ENCODE data around the gene TRIM52.
"Not testable (repeated sequence)": the region's sequence is repeated elsewhere in the genome, so short reads cannot be mapped to it uniquely, and the experiment has no call there.

TRIM52 gene

DNA sequence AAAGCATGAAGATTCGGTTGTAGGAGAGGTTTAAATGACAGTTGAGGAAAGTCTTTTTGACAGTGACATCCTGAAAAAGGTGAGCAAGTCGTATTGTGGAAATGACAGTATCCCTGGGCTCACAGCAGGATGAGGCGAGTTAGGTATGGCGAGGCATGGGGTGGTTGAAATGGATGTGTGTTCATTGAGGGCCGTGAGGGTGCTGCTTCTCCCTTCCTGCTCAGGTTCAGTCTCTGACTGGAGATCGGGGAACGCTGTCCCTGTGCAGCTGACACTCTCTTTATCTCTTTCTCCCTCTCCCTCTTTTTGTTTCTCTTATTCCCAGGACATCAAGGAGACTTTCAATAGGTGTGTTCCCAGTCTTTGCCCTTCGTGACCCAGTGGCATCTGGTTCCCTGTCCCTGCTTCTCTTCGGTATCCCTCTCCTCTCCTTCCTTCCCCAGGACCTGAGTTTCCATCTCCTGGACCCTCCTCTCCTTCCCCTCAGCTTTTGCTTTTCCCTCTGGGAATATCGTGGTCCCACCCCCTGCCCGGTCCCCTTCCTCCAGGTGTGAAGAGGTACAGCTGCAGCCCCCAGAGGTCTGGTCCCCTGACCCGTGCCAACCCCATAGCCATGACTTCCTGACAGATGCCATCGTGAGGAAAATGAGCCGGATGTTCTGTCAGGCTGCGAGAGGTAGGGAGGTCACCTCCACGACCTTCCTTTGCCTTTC is 27.7 kb downstream of the TRIM52 start:
- DNase-seq = no peak

DNA sequence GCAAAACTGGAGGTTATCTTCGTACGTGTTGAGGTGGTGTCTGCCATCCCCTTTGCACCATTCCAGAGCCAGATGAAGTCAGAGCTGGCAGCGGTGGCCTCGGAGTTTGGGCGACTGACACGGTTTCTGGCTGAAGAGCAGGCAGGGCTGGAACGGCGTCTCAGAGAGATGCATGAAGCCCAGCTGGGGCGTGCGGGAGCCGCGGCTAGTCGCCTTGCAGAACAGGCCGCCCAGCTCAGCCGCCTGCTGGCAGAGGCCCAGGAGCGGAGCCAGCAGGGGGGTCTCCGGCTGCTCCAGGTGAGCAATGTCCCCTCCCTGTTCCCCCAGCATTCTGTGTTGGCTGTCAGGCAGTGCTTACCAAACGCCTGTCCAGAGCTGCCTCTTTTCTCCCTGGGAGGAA is 28.4 kb downstream of the TRIM52 start:
- DNase-seq = no peak

DNA sequence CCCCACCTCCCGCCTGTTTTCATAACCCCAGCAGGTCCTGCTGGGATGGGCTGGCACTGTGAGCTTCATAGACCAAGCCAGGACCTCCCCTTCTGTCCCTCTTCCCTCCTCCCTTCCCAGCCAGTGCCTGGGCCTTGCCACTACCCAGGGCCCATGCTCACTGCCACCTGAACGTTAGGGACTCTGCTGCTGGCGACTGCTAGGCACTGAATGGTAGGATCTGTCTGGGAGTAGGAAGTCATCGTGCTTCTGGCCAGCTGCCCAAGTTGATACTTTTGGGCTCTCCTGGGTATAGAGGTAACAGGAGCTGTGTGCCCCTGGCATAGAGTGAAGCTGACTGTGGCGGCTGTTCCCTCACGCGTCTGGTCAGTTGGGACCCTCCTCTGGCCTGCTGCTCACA is 29.5 kb downstream of the TRIM52 start:
- DNase-seq = no peak

DNA sequence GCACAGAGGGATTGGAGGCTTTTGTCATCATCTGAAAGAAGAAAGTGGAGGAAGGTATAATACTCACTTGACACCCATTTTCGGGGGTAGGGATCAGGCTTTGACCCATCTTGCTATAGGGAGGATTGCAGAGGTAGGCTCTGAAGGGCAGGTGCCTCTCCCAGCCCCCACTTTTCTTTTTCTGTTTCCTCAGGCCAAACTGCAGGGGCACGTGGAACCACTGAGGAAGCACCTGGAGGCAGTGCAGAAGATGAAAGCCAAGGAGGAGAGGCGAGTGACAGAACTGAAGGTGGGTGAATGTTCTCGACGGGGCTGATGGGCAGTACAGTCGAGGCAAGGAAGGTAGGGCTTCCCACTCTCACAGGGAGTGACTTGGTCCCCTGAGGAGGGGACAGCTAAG is 30.4 kb downstream of the TRIM52 start:
- no peak for DNase-seq

DNA sequence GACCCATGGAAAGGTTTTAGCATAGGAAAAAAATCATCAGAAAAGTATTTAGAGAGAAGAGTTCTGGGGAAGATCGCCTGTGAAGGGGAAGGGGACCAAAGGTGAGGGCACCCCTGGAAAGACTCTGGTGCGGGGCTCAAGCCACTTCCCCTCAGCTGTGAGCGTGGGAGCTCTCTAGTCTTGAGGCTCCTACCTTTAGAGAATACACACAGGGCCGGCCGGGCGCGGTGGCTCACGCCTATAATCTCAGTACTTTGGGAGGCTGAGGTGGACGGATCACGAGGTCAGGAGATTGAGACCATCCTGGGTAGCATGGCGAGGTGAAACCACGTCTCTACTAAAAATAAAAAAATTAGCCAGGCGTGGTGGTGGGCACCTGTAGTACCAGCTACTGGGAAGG is 30.9 kb downstream of the TRIM52 start:
- DNase-seq = no peak

DNA sequence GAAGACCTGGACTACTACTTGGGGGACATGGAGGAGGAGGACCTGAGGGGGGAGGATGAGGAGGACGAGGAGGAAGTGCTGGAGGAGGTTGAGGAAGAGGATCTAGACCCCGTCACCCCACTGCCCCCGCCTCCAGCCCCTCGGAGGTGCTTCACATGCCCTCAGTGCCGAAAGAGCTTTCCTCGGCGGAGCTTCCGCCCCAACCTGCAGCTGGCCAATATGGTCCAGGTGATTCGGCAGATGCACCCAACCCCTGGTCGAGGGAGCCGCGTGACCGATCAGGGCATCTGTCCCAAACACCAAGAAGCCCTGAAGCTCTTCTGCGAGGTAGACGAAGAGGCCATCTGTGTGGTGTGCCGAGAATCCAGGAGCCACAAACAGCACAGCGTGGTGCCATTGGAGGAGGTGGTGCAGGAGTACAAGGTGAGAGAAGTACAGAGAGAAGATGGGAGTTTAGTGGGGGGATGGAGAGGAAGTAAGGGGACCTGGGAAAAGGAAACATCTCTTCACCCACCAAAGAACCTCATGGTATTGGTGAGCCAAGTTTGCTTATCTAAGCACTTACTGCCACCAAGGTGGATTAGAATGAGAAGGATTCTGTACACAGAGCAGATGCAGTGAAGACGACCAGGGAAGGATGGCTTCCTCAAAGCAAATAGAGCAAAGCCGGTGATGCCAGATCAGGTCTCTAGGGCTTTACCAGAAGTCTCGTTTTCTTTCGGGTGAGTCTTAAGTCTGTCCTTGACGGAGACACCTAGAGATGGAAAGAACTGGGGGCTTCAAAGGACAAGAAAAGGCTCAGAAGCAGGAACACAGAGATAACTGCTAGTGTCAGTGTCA is 36.3 kb downstream of the TRIM52 start:
- DNase-seq = no peak

DNA sequence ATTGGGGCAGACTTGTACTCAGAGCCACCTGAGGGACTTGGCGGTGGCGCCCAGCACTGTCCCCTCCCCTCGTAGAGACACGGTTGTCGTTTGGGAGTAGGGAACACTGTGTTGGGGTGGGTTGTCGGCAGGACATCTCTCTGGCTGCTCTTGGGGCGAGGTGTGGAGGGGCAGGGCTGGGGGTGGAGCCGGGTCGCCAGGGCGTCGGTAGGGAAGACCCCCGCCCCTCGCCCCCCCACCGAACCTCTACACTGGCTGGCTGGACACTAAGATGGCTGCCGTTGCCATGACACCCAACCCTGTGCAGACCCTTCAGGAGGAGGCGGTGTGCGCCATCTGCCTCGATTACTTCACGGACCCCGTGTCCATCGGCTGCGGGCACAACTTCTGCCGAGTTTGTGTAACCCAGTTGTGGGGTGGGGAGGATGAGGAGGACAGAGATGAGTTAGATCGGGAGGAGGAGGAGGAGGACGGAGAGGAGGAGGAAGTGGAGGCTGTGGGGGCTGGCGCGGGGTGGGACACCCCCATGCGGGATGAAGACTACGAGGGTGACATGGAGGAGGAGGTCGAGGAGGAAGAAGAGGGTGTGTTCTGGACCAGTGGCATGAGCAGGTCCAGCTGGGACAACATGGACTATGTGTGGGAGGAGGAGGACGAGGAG is 37.1 kb downstream of the TRIM52 start:
- no peak for DNase-seq

DNA sequence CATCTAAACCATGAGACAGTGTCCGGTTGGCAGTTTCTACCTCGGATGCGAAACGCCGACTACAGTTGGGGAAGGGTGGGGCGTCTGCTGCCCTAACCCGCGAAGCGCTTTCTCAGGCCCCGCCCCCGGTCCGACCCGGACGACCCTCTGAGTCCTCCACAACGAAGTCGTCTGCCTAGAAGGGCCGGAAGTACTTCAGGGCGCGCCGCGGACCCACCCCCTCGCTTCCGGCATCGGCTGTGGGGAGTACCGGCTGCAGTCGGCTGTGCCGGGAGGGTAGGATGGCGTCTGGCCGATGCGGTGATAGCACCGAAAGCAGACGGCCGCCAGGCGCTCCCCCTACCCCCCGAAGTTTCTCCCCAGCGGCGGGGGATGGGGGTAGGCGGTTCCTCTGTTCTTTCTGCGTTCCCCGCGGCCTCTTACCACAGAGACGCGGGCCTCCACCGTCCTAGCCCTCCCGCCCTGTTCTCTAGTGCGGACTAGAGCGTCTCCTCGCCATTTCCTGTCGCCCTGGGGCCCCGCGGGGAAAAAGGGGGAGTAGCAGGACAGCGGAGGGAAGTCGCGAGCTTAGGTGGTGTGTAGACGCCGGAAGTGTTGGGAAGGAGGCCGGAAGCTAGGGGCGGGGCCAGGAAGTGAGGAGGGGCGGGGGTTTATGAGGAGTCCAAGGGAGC is 37.8 kb downstream of the TRIM52 start, which contains the start of gene TRIM41:
Gene TRIM41 (plus strand): TSS at position 224 of the 671 bp plus-strand sequence. CDS start 719 bp downstream, outside the sequence.
- no peak for DNase-seq

DNA sequence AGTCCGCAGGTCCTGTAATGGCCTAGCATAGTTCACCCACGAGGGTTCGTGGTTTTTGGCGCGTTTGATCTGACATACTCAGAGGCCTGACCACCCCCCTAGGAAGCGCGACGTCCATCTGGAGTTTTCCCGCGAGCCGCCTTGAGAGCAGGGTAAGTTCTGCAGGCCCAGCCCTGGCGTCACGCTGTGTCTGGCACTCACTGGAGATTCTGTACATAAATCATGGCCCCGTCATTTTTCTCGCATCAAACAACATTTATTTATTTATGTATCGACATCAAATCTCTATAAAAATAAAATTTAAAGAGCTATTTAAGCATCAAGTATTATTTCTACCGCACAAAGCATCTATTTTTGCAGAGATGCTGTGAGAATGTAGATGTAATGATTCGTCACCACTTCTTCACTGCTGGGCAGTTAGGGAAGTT is 38.3 kb downstream of the TRIM52 start:
- DNase-seq = no peak

DNA sequence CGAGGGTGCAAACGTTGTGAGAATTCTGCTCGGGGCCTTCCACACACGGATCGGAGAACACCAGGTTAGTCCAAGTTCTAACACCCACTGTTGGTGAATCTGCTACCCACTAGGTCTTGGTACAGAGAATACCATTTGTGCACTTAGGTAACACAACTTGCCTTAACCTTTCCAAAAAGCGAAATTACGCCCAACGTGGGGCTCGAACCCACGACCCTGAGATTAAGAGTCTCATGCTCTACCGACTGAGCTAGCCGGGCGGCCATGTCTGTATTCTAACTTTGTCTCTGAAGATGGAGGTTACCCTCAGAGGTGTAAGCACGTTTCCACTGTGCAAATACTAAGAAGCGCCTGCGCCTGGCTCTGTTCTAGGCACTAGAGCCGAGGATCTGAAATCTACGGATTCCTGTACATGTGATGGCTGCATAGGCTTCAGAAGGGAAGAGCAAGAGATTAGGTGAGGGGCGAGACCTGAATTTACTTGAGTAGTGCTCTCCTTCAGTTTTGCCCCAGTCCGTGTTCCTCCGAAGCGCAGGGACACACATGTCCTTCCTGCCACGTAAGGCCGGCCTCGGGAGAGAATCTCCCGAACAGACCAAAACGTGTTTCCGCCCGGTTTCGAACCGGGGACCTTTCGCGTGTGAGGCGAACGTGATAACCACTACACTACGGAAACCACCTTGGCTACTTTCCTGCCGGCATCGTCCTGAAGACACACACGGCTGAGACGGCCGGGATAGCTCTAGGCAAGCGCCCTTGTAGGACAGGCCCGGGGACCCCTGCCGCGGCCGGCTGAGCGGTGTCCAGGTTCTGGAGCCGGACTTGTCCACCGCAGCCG is 38.9 kb downstream of the TRIM52 start:
- no peak for DNase-seq

DNA sequence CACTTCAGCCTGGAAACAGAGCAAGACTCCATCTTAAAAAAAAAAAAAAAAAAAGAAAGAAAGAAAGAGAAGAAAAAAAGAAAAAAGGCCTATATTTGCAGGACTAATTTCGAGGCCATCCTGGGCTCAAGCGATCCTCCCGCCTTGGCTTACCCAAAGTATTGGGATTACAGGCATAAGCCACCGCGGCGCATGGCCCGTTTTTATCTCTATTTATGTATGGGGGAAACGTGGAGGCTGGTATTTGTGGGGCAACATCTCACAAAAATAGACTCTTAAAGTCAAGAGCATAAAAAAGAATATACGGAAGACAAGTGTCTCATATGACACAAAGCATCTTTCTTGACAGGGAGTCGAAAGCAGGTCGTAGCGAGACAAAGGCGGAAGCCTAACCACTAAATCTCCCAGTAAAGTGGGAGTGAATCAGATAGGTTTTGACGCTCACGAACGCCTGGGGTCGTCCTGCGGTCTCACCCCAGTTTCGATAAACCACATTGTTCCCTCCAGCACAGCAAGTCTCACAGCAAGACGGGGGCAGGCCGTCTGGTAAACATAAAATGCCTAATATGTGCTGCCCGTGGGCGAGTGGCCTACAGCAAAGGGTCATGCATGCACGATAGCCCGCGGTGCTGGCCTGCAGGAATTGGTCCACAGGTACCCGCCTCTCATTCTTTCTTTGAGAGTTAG is 39.7 kb downstream of the TRIM52 start:
- DNase-seq = no peak

DNA sequence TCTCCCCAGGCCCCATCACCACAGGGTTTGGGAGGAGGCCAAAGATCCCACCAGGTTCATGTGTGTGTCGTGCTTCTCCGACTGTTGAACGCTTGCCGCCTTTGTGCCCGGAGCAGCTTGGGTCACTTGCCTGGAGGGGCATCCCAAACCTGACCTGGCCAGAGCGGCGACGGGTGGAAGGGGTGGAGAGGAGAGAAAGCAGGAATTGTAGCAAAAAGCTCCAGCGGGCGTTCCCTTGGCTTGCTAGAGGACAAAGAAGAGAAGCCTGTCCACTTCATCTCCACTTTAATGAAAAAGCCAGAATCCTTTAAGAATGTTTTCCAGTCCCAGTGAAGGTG is 40.8 kb downstream of the TRIM52 start:
- no peak for DNase-seq

DNA sequence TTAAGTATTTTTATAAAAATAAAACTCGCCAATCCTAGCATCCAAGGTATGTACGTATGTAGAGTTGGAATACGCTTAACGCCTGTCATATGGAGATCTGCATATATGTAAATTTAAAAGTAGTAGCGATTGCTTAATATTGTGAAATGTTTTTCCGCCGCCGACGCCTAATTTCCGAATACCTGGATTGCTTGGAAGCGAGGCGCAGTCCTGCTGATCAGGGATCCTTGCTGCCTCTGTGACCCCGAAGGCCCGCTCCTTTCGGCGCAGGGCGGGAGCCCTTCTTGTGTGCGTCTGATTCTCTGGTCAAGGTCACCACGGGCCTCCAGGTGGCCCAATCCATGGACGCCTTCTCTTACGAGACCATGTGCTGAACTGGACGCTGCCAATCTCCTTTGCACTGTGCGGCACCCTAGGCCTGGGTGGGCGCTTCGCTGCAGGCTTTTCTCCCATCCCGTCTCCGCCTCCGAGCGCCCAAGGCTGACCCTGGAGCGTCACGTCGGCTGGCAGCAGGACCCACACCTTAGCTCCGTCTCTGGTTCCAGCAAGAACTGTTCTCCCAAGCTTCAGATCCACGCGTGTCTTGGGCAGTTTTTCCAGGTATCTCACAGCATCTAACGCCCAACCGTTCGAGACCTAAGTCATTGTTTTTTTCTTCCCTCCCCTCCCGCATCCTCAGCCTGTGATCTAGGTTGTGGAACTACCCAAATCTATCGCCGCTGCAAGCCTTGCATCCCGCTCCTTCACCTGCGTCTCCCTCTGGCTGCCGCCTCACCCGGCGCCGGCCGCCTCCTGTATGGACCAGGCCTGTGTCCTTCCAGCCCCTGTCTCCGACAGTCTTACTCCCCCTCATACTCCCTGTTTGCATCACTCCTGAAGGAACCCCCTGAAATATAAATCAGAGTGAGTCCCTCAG is 41.4 kb downstream of the TRIM52 start:
- DNase-seq = no peak

DNA sequence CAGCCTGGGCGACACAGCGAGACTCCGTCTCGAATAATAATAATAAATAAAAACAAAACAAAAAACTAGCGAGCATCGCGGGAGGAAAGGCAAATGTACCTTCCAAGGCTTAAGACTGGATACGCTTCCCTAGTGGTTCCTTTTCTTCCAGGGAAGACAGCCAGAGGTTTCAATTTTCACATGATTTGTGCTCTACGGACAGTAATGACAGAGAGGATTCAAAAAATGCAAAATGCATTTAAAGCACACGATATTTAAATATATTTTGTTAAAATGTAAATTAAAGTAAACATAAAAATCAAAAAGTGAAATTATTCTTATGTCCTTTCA is 42.2 kb downstream of the TRIM52 start:
- DNase-seq = no peak

DNA sequence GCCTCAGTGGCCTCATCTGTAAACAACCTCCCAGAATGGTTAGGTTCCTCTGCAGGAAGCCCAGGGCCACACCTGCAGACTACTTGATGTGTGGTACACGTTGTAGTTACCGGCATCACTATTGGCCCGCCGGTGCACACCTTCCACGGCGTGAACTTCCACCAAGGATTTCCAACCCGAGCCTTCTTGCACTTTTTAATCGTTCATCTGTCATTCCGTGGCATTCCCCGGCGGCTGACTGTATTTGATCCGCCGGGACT is 43.2 kb downstream of the TRIM52 start:
- DNase-seq = no peak

DNA sequence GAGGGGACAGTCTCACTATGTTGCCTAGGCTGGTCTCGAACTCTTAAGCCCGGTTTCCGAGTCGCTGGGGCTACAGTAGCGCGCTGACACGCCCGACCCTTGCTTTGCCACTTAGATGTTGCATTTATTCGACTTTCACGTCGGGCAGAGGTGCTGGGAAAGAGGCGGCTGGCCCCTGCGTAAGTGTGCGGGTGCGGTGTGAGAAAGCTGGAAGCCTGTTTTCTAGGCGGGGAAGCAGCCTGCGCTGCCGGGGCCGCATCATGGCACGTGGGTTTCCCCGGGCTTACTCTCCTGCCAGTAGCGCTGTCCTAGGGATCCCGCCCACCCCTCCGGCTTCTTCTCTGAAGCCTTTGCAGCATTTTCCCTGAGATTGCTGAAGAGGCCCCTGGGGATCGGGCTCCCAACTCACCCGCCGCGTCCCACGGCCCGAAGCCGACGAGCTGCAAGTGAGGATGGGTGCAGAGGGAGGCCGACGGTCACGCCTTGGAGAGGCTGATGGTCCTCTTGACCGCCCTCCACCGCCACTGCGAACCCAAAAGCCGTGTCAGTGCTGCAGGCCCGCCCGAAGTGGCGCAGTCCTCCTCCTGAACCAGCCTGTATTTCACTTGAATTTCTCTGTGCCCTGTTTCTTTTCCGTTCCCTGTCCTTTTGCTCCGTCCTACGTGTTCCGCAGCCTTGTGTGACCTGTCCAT is 43.7 kb downstream of the TRIM52 start:
- DNase-seq = no peak

DNA sequence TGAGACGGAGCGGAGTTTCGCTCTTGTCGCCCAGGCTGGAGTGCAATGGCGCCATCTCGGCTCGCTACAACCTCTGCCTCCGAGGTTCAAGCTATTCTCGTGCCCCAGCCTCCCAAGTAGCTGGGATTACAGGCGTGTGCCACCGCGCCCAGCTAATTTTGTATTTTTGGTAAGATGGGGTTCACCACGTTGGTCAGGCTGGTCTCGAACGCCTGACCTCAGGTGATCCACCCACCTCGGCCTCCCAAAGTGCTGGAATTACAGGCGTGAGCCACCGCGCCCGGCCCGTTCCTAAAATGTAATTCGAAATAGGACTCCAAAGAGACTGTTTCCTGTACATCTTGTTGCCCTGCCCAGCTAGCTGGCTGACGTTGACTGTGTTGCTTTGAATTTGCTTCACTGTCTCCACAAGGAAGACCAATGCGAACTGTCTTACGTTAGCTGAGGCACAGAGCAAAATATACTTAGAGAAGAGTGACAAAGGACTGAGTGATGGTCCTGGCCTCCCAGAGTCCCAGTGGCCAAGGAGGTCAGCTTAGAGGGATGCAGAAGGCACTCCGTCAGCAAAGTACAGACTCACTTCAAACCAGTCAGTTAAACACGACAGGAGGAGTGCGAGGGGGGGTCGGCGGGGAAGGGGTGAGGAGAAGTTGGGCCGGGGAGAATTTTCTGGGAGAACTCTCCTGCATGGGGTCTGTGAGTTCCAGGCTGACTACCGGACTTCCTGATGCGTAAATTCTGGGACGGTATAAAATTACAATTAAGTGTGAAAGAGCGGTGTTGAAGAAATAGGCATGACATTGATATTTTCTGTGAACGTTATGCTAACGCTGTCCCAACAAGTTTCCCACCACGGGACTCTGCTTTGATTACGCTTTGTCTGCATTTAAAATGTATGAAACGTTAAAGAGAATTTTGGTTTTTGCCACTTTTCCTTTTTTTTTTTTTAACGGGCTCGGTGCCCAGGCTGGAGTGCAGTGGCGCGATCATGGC is 44.6 kb downstream of the TRIM52 start:
- DNase-seq = no peak

DNA sequence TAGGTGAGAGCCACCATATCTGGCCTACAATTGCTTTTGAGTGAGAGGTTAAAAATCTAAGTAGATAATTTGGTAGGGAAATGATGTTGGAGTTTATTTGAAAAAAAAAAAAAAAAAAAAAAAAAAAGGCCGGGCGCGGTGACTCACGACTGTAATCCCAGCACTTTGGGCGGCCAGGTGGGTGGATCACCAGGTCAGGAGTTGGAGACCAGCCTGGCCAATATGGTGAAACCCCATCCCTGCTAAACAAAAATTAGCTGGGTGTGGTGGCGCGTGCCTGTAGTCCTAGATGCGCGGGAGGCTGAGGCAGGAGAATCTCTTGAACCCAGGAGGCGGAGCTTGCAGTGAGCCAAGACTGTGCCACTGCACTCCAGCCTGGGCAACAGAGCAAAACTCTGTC is 46.7 kb downstream of the TRIM52 start:
- DNase-seq = not testable (repeated sequence)

DNA sequence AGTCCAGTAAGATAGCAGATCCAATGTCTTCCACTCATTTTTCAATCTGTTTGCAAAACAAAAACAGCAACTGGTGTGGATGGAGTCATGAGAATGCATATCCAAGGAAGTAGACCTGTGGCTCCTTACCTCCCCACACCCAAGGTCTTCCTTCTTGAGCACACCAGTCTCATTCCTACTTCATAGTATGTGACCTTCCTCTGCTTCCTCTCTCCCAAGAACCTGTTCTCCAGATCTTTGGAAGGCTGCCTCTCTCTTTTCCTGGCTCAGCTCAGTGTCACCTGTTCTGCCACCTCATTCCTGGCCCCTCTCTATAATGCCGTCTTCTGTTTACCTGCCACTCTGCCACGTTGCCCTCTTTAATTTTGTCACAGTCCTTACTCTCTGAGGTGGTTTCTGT is 48.0 kb downstream of the TRIM52 start:
- no peak for DNase-seq

Data from NCI-H1417 (cell line).